ENCODE results near the gene TPD52L2. TPM values are rescaled to one million over a fixed set of nuclear protein-coding genes. Genes with fewer than 3 reads are reported as not detected.

TPD52L2 gene
- 68.0 TPM for polyA plus RNA-seq (2013, experiment 1 of 2)
- polyA plus RNA-seq (2013, experiment 2 of 2) = 67.4 TPM

DNA sequence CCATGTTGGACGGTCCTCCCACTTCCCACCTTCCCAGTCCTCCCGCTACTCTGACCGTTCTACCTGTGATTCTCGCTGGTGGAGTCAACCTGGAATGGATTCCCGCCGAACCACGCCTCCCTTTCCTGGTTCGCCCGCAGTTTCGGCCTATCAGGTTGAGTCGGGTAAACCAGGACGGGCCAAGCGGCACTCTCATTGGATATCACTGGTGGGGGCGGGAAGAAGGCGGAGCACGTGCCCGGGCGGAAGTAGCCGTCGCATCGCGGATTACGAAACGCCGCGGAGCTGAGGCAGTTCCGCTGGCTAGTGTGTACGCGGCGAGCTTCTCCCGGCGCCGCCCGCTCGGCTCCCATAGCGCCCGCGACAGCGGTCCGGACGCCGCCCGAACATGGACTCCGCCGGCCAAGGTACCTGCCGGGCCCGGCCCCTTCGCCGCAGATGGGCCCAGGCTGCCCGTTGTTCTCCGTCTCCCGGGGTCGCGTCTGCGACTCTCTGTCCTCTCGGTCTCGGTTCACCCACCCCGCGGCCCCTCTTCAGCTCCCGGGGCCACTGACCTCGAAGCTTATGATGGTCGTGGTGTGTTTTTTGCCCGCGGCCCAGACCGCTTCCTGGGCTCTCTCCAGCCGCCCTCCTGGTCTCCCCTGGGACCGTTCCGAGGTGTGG is at the start of gene TPD52L2:
TPD52L2 (plus strand) TSS at position 293 of the 663 bp plus-strand sequence; CDS start at position 389, 96 bp downstream.
- Histone ChIP-seq H2BK5ac (ENCODE audit: low read length) (no peak within 1 kb of the TSS), H3K79me2 (ENCODE audit: control insufficient read depth, insufficient read depth, low read length) (peaks cover 22% of the 10 kb centered on the region), H2AK5ac (ENCODE audit: low read length) (peak within 1 kb of the TSS; percentile 45), H3K36me3 (ENCODE audit: control insufficient read depth, insufficient read depth, low read length) (peaks cover 5% of the 10 kb centered on the region), H3K4me2 (ENCODE audit: low read length) (peak within 1 kb of the TSS; percentile 91), H4K5ac (ENCODE audit: low read length) (no peak within 1 kb of the TSS), H3K9ac (ENCODE audit: low read length) (peak within 1 kb of the TSS; percentile 96), H2BK15ac (replicated peaks; ENCODE audit: low read depth) (no peak within 1 kb of the TSS), H3K27ac (ENCODE audit: low read depth, low read length) (peak within 1 kb of the TSS; percentile 79), H3K4me3 (ENCODE audit: low read length) (peak within 1 kb of the TSS; percentile 96), H3K27me3 (ENCODE audit: insufficient read depth, low read length, poor library complexity) (no peaks in the 10 kb centered on the region), H3K56ac (ENCODE audit: low read length) (peak within 1 kb of the TSS; percentile 97), H4K8ac (ENCODE audit: low read depth, low read length) (peak within 1 kb of the TSS; percentile 67), H3K23ac (ENCODE audit: low read length) (peak within 1 kb of the TSS; percentile 94), H3K4me1 (ENCODE audit: control insufficient read depth, low read depth, low read length) (no peaks in the 10 kb centered on the region), H3K18ac (ENCODE audit: low read length) (peak within 1 kb of the TSS; percentile 54), H3K79me1 (ENCODE audit: low read length) (peaks cover 14% of the 10 kb centered on the region), H2BK120ac (ENCODE audit: low read depth, low read length) (no peak within 1 kb of the TSS), H3K4ac (ENCODE audit: low read depth, low read length) (peak within 1 kb of the TSS; percentile 72)
- WGBS (ENCODE audit: extremely low coverage, insufficient coverage, low lambda C conversion rate) = no CpG with 5 or more reads among the region's 68 CpGs
- DNase-seq = peak; percentile 100

DNA sequence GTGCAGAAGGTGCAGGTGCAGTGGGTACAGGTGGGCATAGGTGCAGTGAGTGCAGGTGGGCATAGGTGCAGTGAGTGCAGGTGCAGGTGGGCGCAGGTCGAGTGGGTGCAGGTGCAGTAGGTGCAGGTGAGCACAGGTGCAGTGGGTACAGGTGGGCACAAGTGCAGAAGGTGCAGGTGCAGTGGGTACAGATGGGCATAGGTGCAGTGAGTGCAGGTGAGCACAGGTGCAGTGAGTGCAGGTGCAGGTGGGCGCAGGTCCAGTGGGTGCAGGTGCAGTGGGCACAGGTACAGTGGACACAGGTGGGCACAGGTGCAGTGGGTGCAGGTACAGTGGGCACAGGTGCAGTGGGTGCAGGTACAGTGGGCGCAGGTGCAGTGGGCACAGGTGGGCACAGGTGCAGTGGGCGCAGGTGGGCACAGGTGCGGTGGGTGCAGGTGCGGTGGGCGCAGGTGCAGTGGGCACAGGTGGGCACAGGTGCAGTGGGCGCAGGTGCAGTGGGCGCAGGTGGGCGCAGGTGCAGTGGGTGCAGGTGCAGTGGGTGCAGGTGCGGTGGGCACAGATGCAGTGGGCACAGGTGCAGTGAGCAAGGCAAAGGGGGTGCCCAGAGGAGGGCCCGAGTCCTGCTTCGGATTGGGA is 49.3 kb upstream of the TPD52L2 start:
- H2BK120ac ChIP-seq (ENCODE audit: low read depth, low read length) = no peak overlapping the region
- no peak overlapping the region for H2AK5ac ChIP-seq (ENCODE audit: low read length)
- H2BK15ac ChIP-seq (replicated peaks; ENCODE audit: low read depth) = no peak overlapping the region

DNA sequence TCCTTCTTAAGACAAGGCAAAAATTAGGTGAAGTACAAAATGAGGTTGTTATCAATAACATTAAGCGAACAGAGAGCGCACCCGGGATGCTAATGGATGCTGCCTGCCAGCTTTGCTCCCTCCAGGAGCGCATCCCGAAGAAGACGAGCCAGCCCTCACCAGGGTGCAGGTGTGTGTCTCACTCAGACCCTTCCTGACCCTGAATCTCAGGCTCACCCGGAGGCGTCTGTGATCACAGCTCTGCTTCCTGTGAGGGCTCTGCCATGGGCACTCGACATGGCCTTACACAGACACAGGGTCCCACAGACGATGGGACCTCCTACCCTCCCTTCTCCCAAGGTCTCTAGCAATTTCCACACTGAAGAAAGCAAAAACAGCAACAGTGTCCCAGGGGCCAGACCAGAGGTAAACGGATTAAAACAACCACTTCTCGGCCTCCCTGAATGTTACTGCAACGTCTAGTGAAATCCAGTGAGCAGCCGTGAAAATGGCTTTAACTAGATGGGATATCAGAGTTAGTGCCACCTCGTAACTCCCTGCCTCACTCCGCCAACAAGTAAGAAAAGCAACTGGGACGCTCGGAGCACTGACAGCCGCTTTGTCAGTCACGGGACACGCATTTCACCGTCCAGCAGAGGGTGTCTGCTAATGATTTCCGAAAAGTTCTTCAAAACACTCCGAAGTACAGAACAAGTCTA is 45.7 kb upstream of the TPD52L2 start:
- Histone ChIP-seq H3K23ac (ENCODE audit: low read length) (peak overlapping the region; percentile 4), H3K4ac (ENCODE audit: low read depth, low read length) (no peak overlapping the region), H3K4me1 (ENCODE audit: control insufficient read depth, low read depth, low read length) (no peaks in the 10 kb centered on the region), H3K4me3 (ENCODE audit: low read length) (no peak overlapping the region), H3K79me2 (ENCODE audit: control insufficient read depth, insufficient read depth, low read length) (peaks cover 43% of the 10 kb centered on the region), H4K5ac (ENCODE audit: low read length) (no peak overlapping the region), H4K8ac (ENCODE audit: low read depth, low read length) (no peak overlapping the region), H3K27ac (ENCODE audit: low read depth, low read length) (no peak overlapping the region), H2BK120ac (ENCODE audit: low read depth, low read length) (no peak overlapping the region), H3K79me1 (ENCODE audit: low read length) (peaks cover 16% of the 10 kb centered on the region), H2AK5ac (ENCODE audit: low read length) (no peak overlapping the region), H3K56ac (ENCODE audit: low read length) (no peak overlapping the region), H3K36me3 (ENCODE audit: control insufficient read depth, insufficient read depth, low read length) (no peaks in the 10 kb centered on the region), H3K18ac (ENCODE audit: low read length) (no peak overlapping the region), H3K9ac (ENCODE audit: low read length) (no peak overlapping the region), H2BK15ac (replicated peaks; ENCODE audit: low read depth) (no peak overlapping the region), H3K27me3 (ENCODE audit: insufficient read depth, low read length, poor library complexity) (no peaks in the 10 kb centered on the region), H2BK5ac (ENCODE audit: low read length) (no peak overlapping the region), H3K4me2 (ENCODE audit: low read length) (no peak overlapping the region)
- DNase-seq = peak; percentile 28
- no CpG with 5 or more reads among the region's 24 CpGs for WGBS (ENCODE audit: extremely low coverage, insufficient coverage, low lambda C conversion rate)

More for the DNA sequence above, 49.3 kb upstream of the TPD52L2 start:
- no CpG with 5 or more reads among the region's 14 CpGs for WGBS (ENCODE audit: extremely low coverage, insufficient coverage, low lambda C conversion rate)
- DNase-seq = no peak
- H2BK5ac ChIP-seq (ENCODE audit: low read length) = no peak overlapping the region
- no peak overlapping the region for H3K27ac ChIP-seq (ENCODE audit: low read depth, low read length)
- H3K4me2 ChIP-seq (ENCODE audit: low read length) = no peak overlapping the region
- no peak overlapping the region for H4K5ac ChIP-seq (ENCODE audit: low read length)
- no peaks in the 10 kb centered on the region for H3K36me3 ChIP-seq (ENCODE audit: control insufficient read depth, insufficient read depth, low read length)
- H4K8ac ChIP-seq (ENCODE audit: low read depth, low read length) = no peak overlapping the region
- H3K4me3 ChIP-seq (ENCODE audit: low read length) = no peak overlapping the region
- H3K23ac ChIP-seq (ENCODE audit: low read length) = no peak overlapping the region
- H3K4me1 ChIP-seq (ENCODE audit: control insufficient read depth, low read depth, low read length) = no peaks in the 10 kb centered on the region
- H3K27me3 ChIP-seq (ENCODE audit: insufficient read depth, low read length, poor library complexity) = no peaks in the 10 kb centered on the region
- H3K4ac ChIP-seq (ENCODE audit: low read depth, low read length) = no peak overlapping the region
- peaks cover 38% of the 10 kb centered on the region for H3K79me2 ChIP-seq (ENCODE audit: control insufficient read depth, insufficient read depth, low read length)
- no peak overlapping the region for H3K9ac ChIP-seq (ENCODE audit: low read length)
- no peak overlapping the region for H3K18ac ChIP-seq (ENCODE audit: low read length)
- H3K56ac ChIP-seq (ENCODE audit: low read length) = no peak overlapping the region
- peaks cover 21% of the 10 kb centered on the region for H3K79me1 ChIP-seq (ENCODE audit: low read length)

DNA sequence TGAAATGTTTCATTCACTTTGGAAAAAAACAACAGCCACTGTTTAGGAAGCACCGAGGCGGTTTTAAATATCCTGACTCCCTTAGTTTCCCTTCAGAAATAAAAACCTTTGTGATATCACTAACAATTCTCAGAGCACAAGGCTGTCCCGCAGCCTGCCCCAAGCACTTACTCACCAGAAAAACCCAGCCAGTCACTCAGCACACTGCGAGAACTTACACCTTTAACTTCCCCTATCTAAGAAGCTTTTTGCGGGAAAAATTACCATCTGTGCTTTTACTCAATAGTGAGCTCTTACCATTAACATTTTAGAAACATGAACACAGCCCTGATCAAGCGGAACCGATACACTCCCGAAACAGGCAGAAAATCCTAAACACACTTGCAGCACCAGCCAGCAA is 43.3 kb upstream of the TPD52L2 start:
- no peak overlapping the region for H2BK120ac ChIP-seq (ENCODE audit: low read depth, low read length)
- no peak overlapping the region for H3K4me3 ChIP-seq (ENCODE audit: low read length)
- H3K4me2 ChIP-seq (ENCODE audit: low read length) = no peak overlapping the region
- no CpG with 5 or more reads among the region's 8 CpGs for WGBS (ENCODE audit: extremely low coverage, insufficient coverage, low lambda C conversion rate)
- H3K56ac ChIP-seq (ENCODE audit: low read length) = peak overlapping the region; percentile 25
- H3K4me1 ChIP-seq (ENCODE audit: control insufficient read depth, low read depth, low read length) = no peaks in the 10 kb centered on the region
- H4K8ac ChIP-seq (ENCODE audit: low read depth, low read length) = no peak overlapping the region
- H3K27ac ChIP-seq (ENCODE audit: low read depth, low read length) = no peak overlapping the region
- H4K5ac ChIP-seq (ENCODE audit: low read length) = no peak overlapping the region
- peaks cover 10% of the 10 kb centered on the region for H3K79me1 ChIP-seq (ENCODE audit: low read length)
- no peak overlapping the region for H3K18ac ChIP-seq (ENCODE audit: low read length)
- no peaks in the 10 kb centered on the region for H3K36me3 ChIP-seq (ENCODE audit: control insufficient read depth, insufficient read depth, low read length)
- no peak overlapping the region for H2BK5ac ChIP-seq (ENCODE audit: low read length)
- no peak overlapping the region for H3K4ac ChIP-seq (ENCODE audit: low read depth, low read length)
- no peak overlapping the region for H3K23ac ChIP-seq (ENCODE audit: low read length)
- peaks cover 41% of the 10 kb centered on the region for H3K79me2 ChIP-seq (ENCODE audit: control insufficient read depth, insufficient read depth, low read length)
- H3K27me3 ChIP-seq (ENCODE audit: insufficient read depth, low read length, poor library complexity) = no peaks in the 10 kb centered on the region
- H2AK5ac ChIP-seq (ENCODE audit: low read length) = no peak overlapping the region
- no peak for DNase-seq
- H3K9ac ChIP-seq (ENCODE audit: low read length) = no peak overlapping the region
- H2BK15ac ChIP-seq (replicated peaks; ENCODE audit: low read depth) = no peak overlapping the region

GRCh38 chr20:63822276-63822696 is 42.8 kb upstream of the TPD52L2 start:
- no peak overlapping the region for H4K5ac ChIP-seq (ENCODE audit: low read length)
- peaks cover 10% of the 10 kb centered on the region for H3K79me1 ChIP-seq (ENCODE audit: low read length)
- no peak overlapping the region for H2BK15ac ChIP-seq (replicated peaks; ENCODE audit: low read depth)
- no peak overlapping the region for H3K4ac ChIP-seq (ENCODE audit: low read depth, low read length)
- H3K4me3 ChIP-seq (ENCODE audit: low read length) = no peak overlapping the region
- no peaks in the 10 kb centered on the region for H3K36me3 ChIP-seq (ENCODE audit: control insufficient read depth, insufficient read depth, low read length)
- no peak overlapping the region for H4K8ac ChIP-seq (ENCODE audit: low read depth, low read length)
- no peaks in the 10 kb centered on the region for H3K27me3 ChIP-seq (ENCODE audit: insufficient read depth, low read length, poor library complexity)
- H3K23ac ChIP-seq (ENCODE audit: low read length) = no peak overlapping the region
- no peak overlapping the region for H3K56ac ChIP-seq (ENCODE audit: low read length)
- no peak overlapping the region for H2BK5ac ChIP-seq (ENCODE audit: low read length)
- no peak overlapping the region for H3K18ac ChIP-seq (ENCODE audit: low read length)
- peaks cover 44% of the 10 kb centered on the region for H3K79me2 ChIP-seq (ENCODE audit: control insufficient read depth, insufficient read depth, low read length)
- H3K4me1 ChIP-seq (ENCODE audit: control insufficient read depth, low read depth, low read length) = no peaks in the 10 kb centered on the region
- no peak for DNase-seq
- H3K4me2 ChIP-seq (ENCODE audit: low read length) = no peak overlapping the region
- H3K27ac ChIP-seq (ENCODE audit: low read depth, low read length) = no peak overlapping the region
- H3K9ac ChIP-seq (ENCODE audit: low read length) = no peak overlapping the region
- H2AK5ac ChIP-seq (ENCODE audit: low read length) = no peak overlapping the region
- no peak overlapping the region for H2BK120ac ChIP-seq (ENCODE audit: low read depth, low read length)
- no CpG with 5 or more reads among the region's 15 CpGs for WGBS (ENCODE audit: extremely low coverage, insufficient coverage, low lambda C conversion rate)

Data from mesendoderm (in vitro differentiated cells).